ENCODE measurements around the gene NAMPT. TPM values are rescaled to one million over a fixed set of nuclear protein-coding genes. Genes with fewer than 3 reads are reported as not detected.

NAMPT gene
- total and polyA plus RNA-seq, 9 of the 15 experiments (the other 6 are each of a cell fraction or from before 2014, with no cell fraction given) = 41.1 to 160 (median 106) TPM

GRCh38 chr7:106305732-106306131 is 20.9 kb upstream of the NAMPT start:
- no peaks in the 10 kb centered on the region for H3K27me3 ChIP-seq (ENCODE audit: control insufficient read depth in 2 of 2, insufficient read depth in 2 of 2, low read length in 2 of 2)
- in situ Hi-C loops (cut with MboI) = no loop called here
- no peak overlapping the region for H3K27ac ChIP-seq (ENCODE audit: extremely low read depth, low read depth, low read length)
- DNase-seq (ENCODE audit: extremely low read depth in 1 of 4, low spot score in 3 of 4) (no peak), FAIRE-seq (no peak), ATAC-seq (no peak)
- POLR2A ChIA-PET = no interaction called here
- H3K79me2 ChIP-seq (ENCODE audit: control insufficient read depth, insufficient read depth, low read length) = no peaks in the 10 kb centered on the region
- 16% methylated on average over 3 of the region's 3 CpGs for WGBS (ENCODE audit: insufficient coverage, low coverage, missing lambda C conversion rate)
- no peak overlapping the region for H2AFZ ChIP-seq (ENCODE audit: low read depth, low read length)
- CTCF ChIA-PET (ENCODE audit: low intra/inter-chr PET ratio) = no interaction called here
- H3K4me2 ChIP-seq (ENCODE audit: insufficient read depth, low read length) = no peak overlapping the region
- no peak overlapping the region for H3K4me3 ChIP-seq
- no TSS peak for BruUV-seq (replicated peaks)
- H3K9me1 ChIP-seq (ENCODE audit: control insufficient read depth, insufficient read depth, low read length) = no peaks in the 10 kb centered on the region
- H3K36me3 ChIP-seq (ENCODE audit: control insufficient read depth, insufficient read depth, low read length) = no peaks in the 10 kb centered on the region
- intact Hi-C loops (cut with micrococcal nuclease) = no loop called here
- H3K9ac ChIP-seq (ENCODE audit: insufficient read depth in 1 of 2, low read depth in 2 of 2, low read length in 2 of 2) = no peak overlapping the region
- H4K20me1 ChIP-seq (replicated peaks; ENCODE audit: control insufficient read depth, insufficient read depth, low read length) = no peaks in the 10 kb centered on the region
- no peaks in the 10 kb centered on the region for H3K4me1 ChIP-seq (replicated peaks in 1 of 2; ENCODE audit: control insufficient read depth in 2 of 2, insufficient read depth in 2 of 2, low read length in 2 of 2)
- H3K9me3 ChIP-seq (replicated peaks; ENCODE audit: control insufficient read depth, insufficient read depth, low read depth, low read length) = no peaks in the 10 kb centered on the region
- no peak for TF ChIP-seq MNT (conservative IDR thresholded peaks at IDR 0.05)
- no peak for TF ChIP-seq ZNF174 (CRISPR knock-in tag; IDR thresholded peaks at IDR 0.05)
- no peak for TF ChIP-seq ZNF79 (CRISPR knock-in tag; IDR thresholded peaks at IDR 0.05; ENCODE audit: low read depth)
- no peak for TF ChIP-seq HNRNPUL1 (IDR thresholded peaks at IDR 0.05; ENCODE audit: low read length)
- TF ChIP-seq ZNF436 (CRISPR knock-in tag; IDR thresholded peaks at IDR 0.05) = no peak
- TF ChIP-seq POLR2AphosphoS5 (IDR thresholded peaks at IDR 0.05; ENCODE audit: control insufficient read depth, insufficient read depth, low read depth, low read length) = no peak
- no peak for TF ChIP-seq EWSR1 (IDR thresholded peaks at IDR 0.05; ENCODE audit: borderline replicate concordance, low read depth, partially characterized antibody)
- TF ChIP-seq ZNF239 (CRISPR knock-in tag; IDR thresholded peaks at IDR 0.05) = no peak

All from K562 (cell line).